Gastrocnemius medialis (tissue), 4 donors: ENCODE results near the gene GYPE. TPM values are rescaled to one million over a fixed set of nuclear protein-coding genes. Genes with fewer than 3 reads are reported as not detected.
A peak's percentile ranks its signal among the peaks of the same experiment; 100 is the strongest.
"Not testable (repeated sequence)": the region's sequence is repeated elsewhere in the genome, so short reads cannot be mapped to it uniquely, and the experiment has no call there.

Experiments
- ATAC-seq, 2 donors: fragments of 150-250 bp; one replicate each; pipeline ENCODE4 v1.9.1; 2016
- DNase-seq, 2 donors: peaks; one replicate each; pipeline ENCODE4 v3.0.0-alpha.2; 2019
- H3K27ac ChIP-seq, 4 donors: fragments of 200-600 bp; sonication (generic); 1 replicate in 1 of 4; 2 replicates in 3 of 4; pipeline ENCODE4 v1.5.1; 2016 to 2018; ENCODE audit warnings: mild to moderate bottlenecking in 2 of 4, moderate library complexity in 1 of 4
- H3K27me3 ChIP-seq, 3 donors: fragments of 200-600 bp; sonication (generic) in 2 of 3; 1 replicate in 1 of 3; 2 replicates in 2 of 3; pipeline versions ENCODE4 v1.5.1 to v1.6.0; 2016 to 2019; ENCODE audit warnings: mild to moderate bottlenecking in 1 of 3, moderate library complexity in 1 of 3
- H3K36me3 ChIP-seq, 2 donors: fragments of 200-600 bp; sonication (generic) in 1 of 2; one replicate each; pipeline ENCODE4 v1.5.1; 2017 to 2018
- H3K4me1 ChIP-seq, 2 donors: fragments of 200-600 bp; sonication (generic) in 1 of 2; one replicate each; pipeline ENCODE4 v1.5.1; 2016 to 2017; ENCODE audit warnings: mild to moderate bottlenecking in 2 of 2
- H3K4me3 ChIP-seq, 4 donors: fragments of 200-600 bp; sonication (generic) in 3 of 4; 1 replicate in 1 of 4; 2 replicates in 3 of 4; pipeline ENCODE4 v1.5.1; 2016 to 2019; ENCODE audit warnings: mild to moderate bottlenecking in 2 of 4
- H3K9me3 ChIP-seq, 3 donors: fragments of 200-600 bp; sonication (generic) in 2 of 3; 1 replicate in 1 of 3; 2 replicates in 2 of 3; pipeline ENCODE4 v1.5.1; 2016 to 2019
- POLR2A ChIP-seq, 2 donors: fragments of 450-650 bp; IDR thresholded peaks; one replicate each; pipeline ENCODE4 v1.6.1; 2017; ENCODE audit warnings: antibody characterized with exemption in 2 of 2, mild to moderate bottlenecking in 2 of 2, moderate library complexity in 2 of 2
- in situ Hi-C, 4 donors: fragments of 200-750 bp; cut with MboI; loops; one replicate each; pipeline versions ENCODE4 v1.15.0 to v1.8.0; 2017; ENCODE audit warnings: low sequenced_read_pairs in 4 of 4
- intact Hi-C: fragments of 100-400 bp; cut with DNase I; formaldehyde crosslinking; loops from one replicate; pipeline ENCODE4 v1.15.1; 2023; ENCODE audit warnings: low total_unique reads
- total RNA-seq, 4 donors: library from RNA; depleted of rRNA; stranded (reverse); fragments of >200 nt; gene quantifications; one replicate each; pipeline versions ENCODE4 v1.1.0 to v1.2.3, GENCODE V29; 2016
- TF ChIP-seq, protein P1 (sequence below), 5 experiments: fragments of 450-650 bp in 3 of 5; fragments of 200-600 bp in 2 of 5; sonication (generic) in 2 of 5; IDR thresholded peaks in 4 of 5; conservative IDR thresholded peaks in 1 of 5; 1 replicate in 4 of 5; 2 replicates in 1 of 5; pipeline ENCODE4 v1.5.1; 2016 to 2019; ENCODE audit warnings: antibody characterized with exemption in 5 of 5, mild to moderate bottlenecking in 3 of 5, moderate library complexity in 3 of 5

Gene GYPE
- total RNA-seq, 4 donors from 2014 or later = 0.25 TPM; not detected in 3

DNA sequence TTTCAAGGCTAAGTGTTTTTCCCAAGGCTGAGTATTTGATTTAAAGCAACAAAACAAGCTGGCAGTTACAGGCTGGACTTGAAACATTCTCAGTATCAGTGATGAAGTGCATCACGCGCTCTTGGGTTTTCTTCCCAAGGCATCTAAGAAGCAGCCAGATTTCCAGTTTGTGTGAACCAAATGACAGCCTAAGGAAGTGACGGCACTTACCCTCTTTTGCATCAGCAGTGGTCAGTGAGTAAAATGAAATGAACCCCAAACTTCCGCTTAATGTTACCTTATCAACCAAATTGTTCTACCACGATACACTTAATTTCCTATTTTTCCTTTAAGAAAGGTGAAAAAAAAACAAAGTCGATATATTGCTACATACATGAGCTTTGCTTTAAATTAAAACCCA lies 15.8 kb upstream of the GYPE start:
- in situ Hi-C loops (no loop called here), intact Hi-C loops (no loop called here)
- Histone ChIP-seq H3K36me3 (no peaks in the 10 kb centered on the region), H3K4me3 (no peak overlapping the region), H3K4me1 (no peaks in the 10 kb centered on the region), H3K27me3 (no peaks in the 10 kb centered on the region), H3K9me3 (no peaks in the 10 kb centered on the region), H3K27ac (no peak overlapping the region)
- ATAC-seq = no peak
- no peak for TF ChIP-seq POLR2A (IDR thresholded peaks at IDR 0.05)
- TF ChIP-seq, protein P1, sequence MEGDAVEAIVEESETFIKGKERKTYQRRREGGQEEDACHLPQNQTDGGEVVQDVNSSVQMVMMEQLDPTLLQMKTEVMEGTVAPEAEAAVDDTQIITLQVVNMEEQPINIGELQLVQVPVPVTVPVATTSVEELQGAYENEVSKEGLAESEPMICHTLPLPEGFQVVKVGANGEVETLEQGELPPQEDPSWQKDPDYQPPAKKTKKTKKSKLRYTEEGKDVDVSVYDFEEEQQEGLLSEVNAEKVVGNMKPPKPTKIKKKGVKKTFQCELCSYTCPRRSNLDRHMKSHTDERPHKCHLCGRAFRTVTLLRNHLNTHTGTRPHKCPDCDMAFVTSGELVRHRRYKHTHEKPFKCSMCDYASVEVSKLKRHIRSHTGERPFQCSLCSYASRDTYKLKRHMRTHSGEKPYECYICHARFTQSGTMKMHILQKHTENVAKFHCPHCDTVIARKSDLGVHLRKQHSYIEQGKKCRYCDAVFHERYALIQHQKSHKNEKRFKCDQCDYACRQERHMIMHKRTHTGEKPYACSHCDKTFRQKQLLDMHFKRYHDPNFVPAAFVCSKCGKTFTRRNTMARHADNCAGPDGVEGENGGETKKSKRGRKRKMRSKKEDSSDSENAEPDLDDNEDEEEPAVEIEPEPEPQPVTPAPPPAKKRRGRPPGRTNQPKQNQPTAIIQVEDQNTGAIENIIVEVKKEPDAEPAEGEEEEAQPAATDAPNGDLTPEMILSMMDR (IDR thresholded peaks at IDR 0.05 in 4 of 5, conservative IDR thresholded peaks at IDR 0.05 in 1 of 5) = no peak
- DNase-seq = no peak

DNA sequence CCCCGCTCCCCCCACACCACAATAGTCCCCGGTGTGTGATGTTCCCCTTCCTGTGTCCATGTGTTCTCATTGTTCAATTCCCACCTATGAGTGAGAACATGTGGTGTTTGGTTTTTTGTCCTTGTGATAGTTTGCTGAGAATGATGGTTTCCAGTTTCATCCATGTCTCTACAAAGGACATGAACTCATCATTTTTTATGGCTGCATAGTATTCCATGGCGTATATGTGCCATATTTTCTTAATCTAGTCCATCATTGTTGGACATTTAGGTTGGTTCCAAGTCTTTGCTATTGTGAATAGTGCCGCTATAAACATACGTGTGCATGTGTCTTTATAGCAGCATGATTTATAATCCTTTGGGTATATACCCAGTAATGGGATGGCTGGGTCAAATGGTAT lies 11.1 kb upstream of the GYPE start:
- H3K36me3 ChIP-seq, in situ Hi-C loops, intact Hi-C loops, H3K27ac ChIP-seq, H3K4me3 ChIP-seq, DNase-seq, ATAC-seq, H3K9me3 ChIP-seq, H3K27me3 ChIP-seq, H3K4me1 ChIP-seq: not testable (repeated sequence)

DNA sequence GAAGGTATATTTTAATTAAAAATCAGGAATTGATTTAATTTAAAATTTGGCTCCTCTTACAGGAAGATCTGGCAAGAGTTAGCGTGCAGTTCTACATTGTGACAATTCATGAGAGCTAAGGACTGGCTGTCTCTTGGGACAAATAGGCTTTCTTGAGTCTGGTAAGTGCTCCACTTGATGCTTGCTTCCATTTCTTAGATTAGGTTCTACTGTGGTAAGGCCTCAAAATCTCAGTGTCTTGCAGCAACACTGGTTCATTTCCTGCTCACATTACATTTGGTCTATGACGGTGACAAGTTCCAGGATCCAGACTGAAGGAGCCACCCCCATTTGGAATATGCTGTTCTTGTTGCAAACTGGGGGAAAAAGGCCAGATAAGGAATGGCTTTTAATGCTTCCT lies 7.1 kb upstream of the GYPE start:
- in situ Hi-C loops, H3K9me3 ChIP-seq, ATAC-seq, H3K36me3 ChIP-seq, H3K4me1 ChIP-seq, intact Hi-C loops, H3K27me3 ChIP-seq, DNase-seq: not testable (repeated sequence)
- Histone ChIP-seq H3K4me3 (peak overlapping the region; percentile 16 to 55 (median 36)), H3K27ac (peak overlapping the region in 2 of 4 donors; percentile 35 to 46)

DNA sequence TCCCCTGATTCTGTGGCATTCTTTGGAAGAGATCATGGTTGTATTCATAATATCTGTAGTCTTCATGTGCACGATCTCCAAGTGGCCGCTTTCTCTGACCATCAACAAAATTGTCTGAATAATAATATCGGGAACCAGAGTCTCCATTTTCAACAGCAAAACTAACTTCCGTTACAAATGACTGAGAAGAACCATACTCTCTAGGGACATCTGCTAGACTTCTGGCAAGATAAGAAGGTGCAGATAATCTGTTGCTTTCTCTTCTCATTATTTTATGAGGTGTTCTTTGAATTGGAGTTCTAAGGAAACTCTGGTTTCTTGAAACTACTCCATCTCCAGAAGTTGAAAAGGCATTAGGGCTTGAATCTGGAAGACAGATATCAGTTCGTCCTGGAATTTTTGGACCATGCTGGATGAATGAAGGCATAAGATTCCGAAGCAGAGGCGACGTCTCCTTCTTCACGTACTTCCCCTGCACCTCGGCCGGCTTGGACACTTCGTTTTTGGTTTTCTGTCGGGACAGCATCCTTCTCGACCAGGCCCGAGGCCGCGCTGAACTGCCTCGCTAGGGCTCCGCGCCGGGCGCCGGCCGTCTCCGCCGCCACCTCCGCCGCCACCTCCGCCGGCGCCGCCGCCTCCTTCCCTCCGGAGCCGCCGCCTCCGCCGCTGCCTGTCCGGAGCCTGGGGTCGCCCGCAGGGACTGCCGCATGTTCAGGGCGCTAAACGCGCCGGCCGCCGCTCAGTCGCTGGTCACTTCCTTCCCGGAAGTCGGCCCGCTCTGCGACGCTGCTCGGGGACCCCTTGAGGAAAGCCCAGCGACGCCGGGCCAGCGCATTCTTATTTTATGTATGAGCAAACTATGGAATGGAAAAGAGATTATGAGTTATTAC lies 6.4 kb upstream of the GYPE start:
- H3K4me1 ChIP-seq, intact Hi-C loops, H3K27me3 ChIP-seq, in situ Hi-C loops, H3K36me3 ChIP-seq, H3K9me3 ChIP-seq: not testable (repeated sequence)
- DNase-seq (peak in 1 of 2 donors; percentile 2), ATAC-seq (peak in 1 of 2 donors; percentile 39)
- peak overlapping the region; percentile 16 to 55 (median 36) for H3K4me3 ChIP-seq
- peak overlapping the region in 2 of 4 donors; percentile 35 to 46 for H3K27ac ChIP-seq

DNA sequence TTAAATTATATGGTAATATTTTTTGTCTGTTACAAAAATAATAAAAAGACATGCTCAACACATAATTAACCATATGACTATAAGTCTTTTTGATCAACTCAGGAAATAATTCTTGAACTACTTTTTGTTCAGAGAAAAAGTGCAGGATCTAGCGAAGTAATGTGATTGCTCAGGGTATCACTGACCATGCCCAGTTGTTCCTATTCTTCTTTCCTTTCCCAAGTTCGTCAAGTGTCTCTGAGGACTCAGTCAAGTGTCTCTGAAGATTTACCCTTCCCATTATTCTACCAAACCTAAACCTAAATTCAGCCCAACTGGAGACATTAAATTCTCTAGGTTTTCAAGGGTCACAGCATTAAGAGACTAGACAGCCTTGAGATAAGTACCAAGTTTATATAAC lies 5.5 kb upstream of the GYPE start:
- H3K4me1 ChIP-seq, intact Hi-C loops: not testable (repeated sequence)
- peak overlapping the region in 3 of 4 donors; percentile 34 to 38 (median 34) for H3K4me3 ChIP-seq

DNA sequence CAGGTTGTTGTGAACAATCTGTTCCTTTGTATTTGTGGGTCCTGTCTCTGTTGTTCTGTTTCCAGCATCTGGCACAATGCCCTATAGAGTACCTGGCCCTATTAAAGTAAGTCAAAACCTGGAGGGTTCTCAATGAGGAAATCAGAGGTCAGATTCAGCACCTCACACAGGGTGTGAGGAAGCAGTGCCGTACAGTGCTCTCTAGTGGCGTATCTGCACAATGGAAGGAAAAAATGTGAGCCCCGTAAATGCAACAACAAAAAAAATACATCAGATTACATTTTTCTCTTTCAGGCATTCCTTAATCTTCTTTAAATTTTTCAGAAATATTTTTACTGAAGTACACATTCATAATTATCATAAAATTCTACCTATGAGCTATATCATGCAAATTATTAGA lies 2.5 kb upstream of the GYPE start:
- intact Hi-C loops, H3K27me3 ChIP-seq, H3K36me3 ChIP-seq, H3K9me3 ChIP-seq, ATAC-seq, H3K27ac ChIP-seq, H3K4me3 ChIP-seq, DNase-seq, in situ Hi-C loops, H3K4me1 ChIP-seq: not testable (repeated sequence)

More for the DNA sequence above, 5.5 kb upstream of the GYPE start:
- DNase-seq, H3K27me3 ChIP-seq, H3K9me3 ChIP-seq, in situ Hi-C loops, H3K27ac ChIP-seq, H3K36me3 ChIP-seq, ATAC-seq: not testable (repeated sequence)

DNA sequence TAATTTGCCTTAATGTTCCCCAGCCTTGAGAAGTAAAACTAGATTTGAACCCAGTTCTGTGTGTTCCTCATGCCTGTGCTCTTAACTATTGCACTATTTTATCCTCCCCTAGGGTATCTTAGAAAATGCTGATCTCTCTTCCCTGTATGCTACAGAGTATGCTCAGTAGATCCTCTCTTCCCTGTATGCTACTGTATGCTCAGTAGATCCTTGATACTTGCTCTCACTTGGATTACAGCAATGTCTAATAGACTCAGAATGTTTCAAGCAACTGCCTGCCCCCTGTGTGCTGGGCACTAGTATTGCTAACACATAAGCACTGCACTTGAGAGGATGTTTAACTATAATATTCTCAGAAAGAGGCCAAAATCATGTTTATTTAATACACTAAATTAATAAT lies 928 bp downstream of the GYPE start:
- H3K4me3 ChIP-seq, H3K27ac ChIP-seq, H3K9me3 ChIP-seq, H3K36me3 ChIP-seq, H3K27me3 ChIP-seq, DNase-seq, ATAC-seq, intact Hi-C loops, H3K4me1 ChIP-seq, in situ Hi-C loops: not testable (repeated sequence)

DNA sequence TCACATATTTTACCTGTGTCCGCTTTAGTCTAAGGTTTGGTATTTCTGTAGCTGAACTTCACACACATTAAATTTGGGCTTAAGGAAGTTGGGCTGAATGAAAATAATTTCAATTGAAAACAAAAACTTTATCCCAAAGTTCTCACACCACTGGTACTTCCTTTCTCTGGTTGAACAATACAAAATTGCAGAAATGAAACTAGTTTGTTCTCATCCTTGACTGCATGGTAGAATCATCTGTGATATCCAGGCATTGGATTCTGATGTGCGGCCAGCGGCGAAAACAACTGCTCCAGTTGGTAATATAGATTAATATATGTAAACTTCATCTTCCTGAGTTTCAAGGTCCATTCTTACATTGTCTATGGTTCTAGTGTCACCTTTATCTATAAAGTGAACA lies 15.0 kb downstream of the GYPE start:
- DNase-seq, ATAC-seq, H3K27ac ChIP-seq, H3K4me3 ChIP-seq, H3K36me3 ChIP-seq, H3K9me3 ChIP-seq, in situ Hi-C loops, H3K27me3 ChIP-seq, intact Hi-C loops, H3K4me1 ChIP-seq: not testable (repeated sequence)

DNA sequence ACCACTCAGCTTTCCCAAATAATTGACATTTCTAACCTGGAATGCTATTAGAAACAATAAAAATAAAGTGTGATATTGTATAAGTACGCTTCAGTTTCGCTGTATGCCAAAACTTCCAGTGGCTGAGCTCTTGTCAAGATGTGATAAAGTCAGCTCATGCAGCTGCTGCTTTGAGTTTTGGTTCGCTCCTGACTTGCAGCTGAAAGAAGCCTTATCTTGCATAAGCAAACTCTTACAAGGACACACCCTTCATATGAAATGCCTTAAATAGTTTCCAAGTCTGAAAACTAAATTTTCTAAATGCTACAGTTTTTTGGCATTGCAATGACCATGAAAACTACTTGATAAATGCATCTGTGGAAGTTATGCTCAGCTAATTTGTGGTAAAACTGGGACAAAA lies 17.2 kb downstream of the GYPE start:
- intact Hi-C loops = loop anchor here (10.0 kb wide), 1 partner anchor 117 kb away; no protein-coding TSS in a partner anchor
- H3K4me1 ChIP-seq, H3K4me3 ChIP-seq, DNase-seq, ATAC-seq, H3K9me3 ChIP-seq, H3K36me3 ChIP-seq, H3K27ac ChIP-seq, in situ Hi-C loops, H3K27me3 ChIP-seq: not testable (repeated sequence)

DNA sequence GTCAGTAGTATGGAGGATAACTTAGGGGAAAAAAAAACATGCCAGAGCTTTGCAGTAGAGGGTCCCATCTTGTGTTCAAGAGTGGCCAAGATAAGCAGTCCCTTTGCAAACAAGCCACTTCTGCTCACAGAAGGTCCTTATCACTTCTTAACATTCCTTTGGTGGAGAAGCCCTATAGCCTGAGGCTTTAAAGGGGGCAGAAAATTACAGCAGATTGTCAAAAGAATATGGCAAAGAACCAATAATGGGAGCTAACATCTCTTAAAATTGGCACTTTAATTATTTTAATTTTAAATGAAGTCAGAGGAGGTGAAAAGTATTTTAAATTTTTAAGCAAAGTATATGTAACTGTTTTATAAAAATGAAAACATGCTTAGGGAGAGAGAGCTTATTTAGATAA lies 20.4 kb downstream of the GYPE start:
- H3K27ac ChIP-seq, H3K4me1 ChIP-seq, H3K9me3 ChIP-seq, ATAC-seq, H3K4me3 ChIP-seq, in situ Hi-C loops, H3K36me3 ChIP-seq, H3K27me3 ChIP-seq, DNase-seq: not testable (repeated sequence)
- intact Hi-C loops = loop anchor here (10.0 kb wide), 1 partner anchor 120 kb away; no protein-coding TSS in a partner anchor
